Panc1 (cell line): ENCODE measurements around the gene OR2Y1. TPM values are rescaled to one million over a fixed set of nuclear protein-coding genes. Genes with fewer than 3 reads are reported as not detected.

Source experiments
- ATAC-seq: fragments of 200-7000 bp; cut with Tn5 transposase; 2 replicates; pipeline ENCODE4 v1.9.1; 2020; ENCODE audit warnings: mild to moderate bottlenecking, moderate library complexity
- BruUV-seq: library from RNA; stranded (reverse); fragments of 400-500 nt; replicated peaks from 2 replicates; lab custom pipeline; 2021; lab: Mats Ljungman, UMichigan
- CTCF ChIA-PET: fragments of 300-600 bp; sonication (Branson Sonifier 250); formaldehyde crosslinking; loops from one replicate; lab custom pipeline; 2022; ENCODE audit warnings: antibody characterized with exemption; lab: Charles Lee
- POLR2A ChIA-PET: fragments of 300-600 bp; sonication (Branson Sonifier 250); formaldehyde crosslinking; loops from one replicate; lab custom pipeline; 2022; ENCODE audit warnings: antibody characterized with exemption; lab: Charles Lee
- DNase-seq: peaks from one replicate; pipeline ENCODE4 v3.0.0-alpha.2; 2010; ENCODE audit warnings: low read depth, low spot score
- H3K27ac ChIP-seq: 2 replicates; pipeline ENCODE4 v1.5.1; 2011; ENCODE audit warnings: mild to moderate bottlenecking, low read length, inconsistent platforms
- H3K27me3 ChIP-seq: fragments of 200-500 bp; sonication (Bioruptor generic); 2 replicates; pipeline ENCODE4 v1.6.0; 2014; ENCODE audit warnings: low read length, inconsistent platforms; ENCODE audit not compliant: control insufficient read depth, insufficient read depth
- H3K36me3 ChIP-seq: fragments of 200-500 bp; sonication (Bioruptor generic); 2 replicates; pipeline ENCODE4 v1.5.1; 2014; ENCODE audit warnings: inconsistent platforms, mild to moderate bottlenecking, low read length, moderate library complexity; ENCODE audit not compliant: control insufficient read depth, insufficient read depth
- H3K4me1 ChIP-seq: 2 replicates; pipeline ENCODE4 v1.5.1; 2011; ENCODE audit warnings: inconsistent platforms, mild to moderate bottlenecking, low read length, moderate library complexity; ENCODE audit not compliant: control insufficient read depth, insufficient read depth
- H3K4me3 ChIP-seq, 2 experiments: 2 replicates each; pipeline ENCODE4 v1.5.1; 2011 to 2012; ENCODE audit warnings: low read depth in 2 of 2, low read length in 2 of 2, mild to moderate bottlenecking in 2 of 2, inconsistent platforms in 1 of 2, moderate library complexity in 1 of 2
- H3K9me3 ChIP-seq: fragments of 200-500 bp; sonication (Bioruptor generic); 2 replicates; pipeline ENCODE4 v1.5.1; 2014; ENCODE audit warnings: low read depth, mild to moderate bottlenecking, inconsistent platforms, low read length, moderate library complexity; ENCODE audit not compliant: control insufficient read depth, insufficient read depth
- POLR2AphosphoS5 ChIP-seq: IDR thresholded peaks from 2 replicates; pipeline ENCODE4 v1.6.1; 2012; ENCODE audit warnings: mild to moderate bottlenecking, low read depth, low read length, moderate library complexity
- SIN3A ChIP-seq: IDR thresholded peaks from 2 replicates; pipeline ENCODE4 v1.6.1; 2012; ENCODE audit warnings: low read depth, mild to moderate bottlenecking, low read length, moderate library complexity, borderline replicate concordance; ENCODE audit not compliant: insufficient read depth
- TCF7L2 ChIP-seq: IDR thresholded peaks from 2 replicates; pipeline ENCODE4 v1.6.1; 2011; ENCODE audit warnings: mild to moderate bottlenecking, low read depth, low read length, inconsistent platforms
- in situ Hi-C: cut with HindIII; loops from 2 replicates; pipeline ENCODE4 v1.10.0; 2016; ENCODE audit warnings: low sequenced_read_pairs, low pct_unique_long_range_greater_than_20kb
- intact Hi-C: fragments of 100-400 bp; cut with micrococcal nuclease; formaldehyde crosslinking; loops from one replicate; pipeline ENCODE4 v1.10.0; 2022; ENCODE audit not compliant: unreplicated experiment
- total RNA-seq: library from RNA; stranded (reverse); gene quantifications from one replicate; pipeline ENCODE4 v1.2.1, GENCODE V29; 2021; ENCODE audit not compliant: unreplicated experiment
- TF ChIP-seq, protein P1 (sequence below), 2 experiments: IDR thresholded peaks; 2 replicates each; pipeline ENCODE4 v1.6.1; 2011 to 2012; ENCODE audit warnings: low read depth in 2 of 2, control low read depth in 1 of 2, low read length in 1 of 2, mild to moderate bottlenecking in 1 of 2, moderate library complexity in 1 of 2; ENCODE audit not compliant: insufficient read depth in 1 of 2
- TF ChIP-seq, protein P2 (sequence below): fragments of 450-650 bp; IDR thresholded peaks from 2 replicates; pipeline ENCODE4 v1.5.1; 2017; ENCODE audit warnings: mild to moderate bottlenecking

OR2Y1 gene
- total RNA-seq, 1 experiment from 2014 or later: not detected

- in situ Hi-C loops: no loop called here
- H3K4me3 ChIP-seq: no peak overlapping the region
- POLR2A ChIA-PET: no interaction called here
- H3K27me3 ChIP-seq: no peaks in the 10 kb centered on the region
- no peaks in the 10 kb centered on the region for H3K36me3 ChIP-seq
- TF ChIP-seq POLR2AphosphoS5 (no peak), TCF7L2 (no peak), SIN3A (no peak)
- TF ChIP-seq, protein P1, sequence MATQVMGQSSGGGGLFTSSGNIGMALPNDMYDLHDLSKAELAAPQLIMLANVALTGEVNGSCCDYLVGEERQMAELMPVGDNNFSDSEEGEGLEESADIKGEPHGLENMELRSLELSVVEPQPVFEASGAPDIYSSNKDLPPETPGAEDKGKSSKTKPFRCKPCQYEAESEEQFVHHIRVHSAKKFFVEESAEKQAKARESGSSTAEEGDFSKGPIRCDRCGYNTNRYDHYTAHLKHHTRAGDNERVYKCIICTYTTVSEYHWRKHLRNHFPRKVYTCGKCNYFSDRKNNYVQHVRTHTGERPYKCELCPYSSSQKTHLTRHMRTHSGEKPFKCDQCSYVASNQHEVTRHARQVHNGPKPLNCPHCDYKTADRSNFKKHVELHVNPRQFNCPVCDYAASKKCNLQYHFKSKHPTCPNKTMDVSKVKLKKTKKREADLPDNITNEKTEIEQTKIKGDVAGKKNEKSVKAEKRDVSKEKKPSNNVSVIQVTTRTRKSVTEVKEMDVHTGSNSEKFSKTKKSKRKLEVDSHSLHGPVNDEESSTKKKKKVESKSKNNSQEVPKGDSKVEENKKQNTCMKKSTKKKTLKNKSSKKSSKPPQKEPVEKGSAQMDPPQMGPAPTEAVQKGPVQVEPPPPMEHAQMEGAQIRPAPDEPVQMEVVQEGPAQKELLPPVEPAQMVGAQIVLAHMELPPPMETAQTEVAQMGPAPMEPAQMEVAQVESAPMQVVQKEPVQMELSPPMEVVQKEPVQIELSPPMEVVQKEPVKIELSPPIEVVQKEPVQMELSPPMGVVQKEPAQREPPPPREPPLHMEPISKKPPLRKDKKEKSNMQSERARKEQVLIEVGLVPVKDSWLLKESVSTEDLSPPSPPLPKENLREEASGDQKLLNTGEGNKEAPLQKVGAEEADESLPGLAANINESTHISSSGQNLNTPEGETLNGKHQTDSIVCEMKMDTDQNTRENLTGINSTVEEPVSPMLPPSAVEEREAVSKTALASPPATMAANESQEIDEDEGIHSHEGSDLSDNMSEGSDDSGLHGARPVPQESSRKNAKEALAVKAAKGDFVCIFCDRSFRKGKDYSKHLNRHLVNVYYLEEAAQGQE (IDR thresholded peaks at IDR 0.05; ENCODE audit: insufficient read depth in 1 of 2, low read depth in 2 of 2, low read length in 1 of 2): no peak
- TF ChIP-seq, protein P2, sequence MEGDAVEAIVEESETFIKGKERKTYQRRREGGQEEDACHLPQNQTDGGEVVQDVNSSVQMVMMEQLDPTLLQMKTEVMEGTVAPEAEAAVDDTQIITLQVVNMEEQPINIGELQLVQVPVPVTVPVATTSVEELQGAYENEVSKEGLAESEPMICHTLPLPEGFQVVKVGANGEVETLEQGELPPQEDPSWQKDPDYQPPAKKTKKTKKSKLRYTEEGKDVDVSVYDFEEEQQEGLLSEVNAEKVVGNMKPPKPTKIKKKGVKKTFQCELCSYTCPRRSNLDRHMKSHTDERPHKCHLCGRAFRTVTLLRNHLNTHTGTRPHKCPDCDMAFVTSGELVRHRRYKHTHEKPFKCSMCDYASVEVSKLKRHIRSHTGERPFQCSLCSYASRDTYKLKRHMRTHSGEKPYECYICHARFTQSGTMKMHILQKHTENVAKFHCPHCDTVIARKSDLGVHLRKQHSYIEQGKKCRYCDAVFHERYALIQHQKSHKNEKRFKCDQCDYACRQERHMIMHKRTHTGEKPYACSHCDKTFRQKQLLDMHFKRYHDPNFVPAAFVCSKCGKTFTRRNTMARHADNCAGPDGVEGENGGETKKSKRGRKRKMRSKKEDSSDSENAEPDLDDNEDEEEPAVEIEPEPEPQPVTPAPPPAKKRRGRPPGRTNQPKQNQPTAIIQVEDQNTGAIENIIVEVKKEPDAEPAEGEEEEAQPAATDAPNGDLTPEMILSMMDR: peak; percentile 94
- H3K9me3 ChIP-seq: no peaks in the 10 kb centered on the region
- no TSS peak for BruUV-seq
- H3K4me1 ChIP-seq: peaks cover 18% of the 10 kb centered on the region
- CTCF ChIA-PET: interaction anchor here (1.1 kb wide), 1 partner anchor 17 kb away, joined by 3 read pairs; the partner anchor contains the start of gene MGAT1
- intact Hi-C loops: loop anchor here (5.0 kb wide), 1 partner anchor 73 kb away; no protein-coding TSS in a partner anchor
- H3K27ac ChIP-seq: no peak overlapping the region
- DNase-seq (peak; percentile 45), ATAC-seq (peak; percentile 84)
Observed at GRCh38 chr5:180784497-180785097, 44.7 kb upstream of the OR2Y1 start.

- in situ Hi-C loops (no loop called here), intact Hi-C loops (no loop called here)
- Histone ChIP-seq H3K9me3 (no peaks in the 10 kb centered on the region), H3K4me3 (no peak overlapping the region), H3K27ac (no peak overlapping the region), H3K4me1 (peaks cover 18% of the 10 kb centered on the region), H3K27me3 (no peaks in the 10 kb centered on the region), H3K36me3 (no peaks in the 10 kb centered on the region)
- no peak for ATAC-seq
- DNase-seq: no peak
- TF ChIP-seq, protein P1 (IDR thresholded peaks at IDR 0.05; ENCODE audit: insufficient read depth in 1 of 2, low read depth in 2 of 2, low read length in 1 of 2): no peak
- TF ChIP-seq SIN3A (no peak), TCF7L2 (no peak), POLR2AphosphoS5 (no peak)
- TF ChIP-seq, protein P2: no peak
- POLR2A ChIA-PET: no interaction called here
- CTCF ChIA-PET: no interaction called here
- BruUV-seq: no TSS peak
Observed at GRCh38 chr5:180783340-180784052, 43.6 kb upstream of the OR2Y1 start.
